Measurements from ENCODE around the gene ANXA2.

The ANXA2 gene

DNA sequence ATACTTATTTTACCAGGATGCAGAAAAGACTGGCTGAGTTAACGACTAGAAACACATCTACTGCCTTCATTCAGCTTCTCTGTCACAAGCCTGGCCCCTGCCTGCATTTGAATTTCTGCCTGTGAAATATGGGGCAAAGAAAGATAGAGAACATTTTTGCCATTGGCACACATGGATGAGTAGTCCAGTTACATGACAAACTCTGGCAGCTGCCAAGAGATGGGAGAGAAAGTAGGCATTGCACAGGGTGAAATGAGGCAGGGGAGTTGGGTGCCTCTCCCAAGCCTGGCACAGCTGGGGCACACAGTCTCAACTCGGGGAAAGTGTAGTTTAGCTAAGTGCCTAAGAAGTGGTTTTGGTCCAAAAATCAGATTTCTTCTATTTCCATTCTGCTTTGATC is 24.0 kb downstream of the ANXA2 start:
- H3K9me3 ChIP-seq (ENCODE audit: insufficient read depth, low read length): peaks cover 20% of the 10 kb centered on the region
- H3K36me3 ChIP-seq (ENCODE audit: insufficient read depth, insufficient read length, low read length): peaks cover 85% of the 10 kb centered on the region
- no peak for TF ChIP-seq ZNF274 (IDR thresholded peaks at IDR 0.05; ENCODE audit: low read depth, low read length)
- no peak for TF ChIP-seq SUZ12 (IDR thresholded peaks at IDR 0.05; ENCODE audit: extremely low read depth, insufficient read depth, insufficient read length)
- no peak for TF ChIP-seq YY1 (IDR thresholded peaks at IDR 0.05; ENCODE audit: insufficient read depth, insufficient read length)
- H3K4me1 ChIP-seq (ENCODE audit: insufficient read depth, insufficient read length): peaks cover 7% of the 10 kb centered on the region
- no peak overlapping the region for H3K4me3 ChIP-seq (ENCODE audit: insufficient read length, low read depth)
- H3K27me3 ChIP-seq (ENCODE audit: insufficient read depth, insufficient read length): no peaks in the 10 kb centered on the region
- no peak for DNase-seq (ENCODE audit: low read depth, low spot score)
- H3K9ac ChIP-seq (ENCODE audit: insufficient read length, low read depth): no peak overlapping the region

DNA sequence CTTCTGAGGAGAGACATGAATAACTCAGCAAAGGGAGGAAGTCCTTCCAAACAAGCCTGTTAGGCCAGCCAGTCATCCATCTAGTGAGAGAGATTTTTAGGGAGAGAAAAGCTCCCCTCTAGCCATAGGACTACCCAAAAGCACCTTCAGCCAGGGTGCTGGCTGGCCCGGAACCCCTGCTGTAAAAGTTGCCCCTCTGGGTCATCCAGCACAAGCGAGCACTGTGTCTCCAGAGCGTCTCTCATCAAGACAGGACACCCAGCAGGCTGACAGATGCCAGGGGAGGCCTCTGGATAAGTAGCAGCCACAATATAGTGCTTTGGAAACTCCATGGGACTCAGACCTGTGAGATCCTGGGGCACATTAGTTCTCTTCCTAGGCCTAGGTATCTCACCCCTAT is 24.5 kb downstream of the ANXA2 start:
- peaks cover 84% of the 10 kb centered on the region for H3K36me3 ChIP-seq (ENCODE audit: insufficient read depth, insufficient read length, low read length)
- peaks cover 7% of the 10 kb centered on the region for H3K4me1 ChIP-seq (ENCODE audit: insufficient read depth, insufficient read length)
- H3K9me3 ChIP-seq (ENCODE audit: insufficient read depth, low read length): peaks cover 24% of the 10 kb centered on the region
- no peak overlapping the region for H3K4me3 ChIP-seq (ENCODE audit: insufficient read length, low read depth)
- no peak for DNase-seq (ENCODE audit: low read depth, low spot score)
- no peak overlapping the region for H3K9ac ChIP-seq (ENCODE audit: insufficient read length, low read depth)
- H3K27me3 ChIP-seq (ENCODE audit: insufficient read depth, insufficient read length): no peaks in the 10 kb centered on the region
- TF ChIP-seq SUZ12 (IDR thresholded peaks at IDR 0.05; ENCODE audit: extremely low read depth, insufficient read depth, insufficient read length) (no peak), YY1 (IDR thresholded peaks at IDR 0.05; ENCODE audit: insufficient read depth, insufficient read length) (no peak), ZNF274 (IDR thresholded peaks at IDR 0.05; ENCODE audit: low read depth, low read length) (no peak)

DNA sequence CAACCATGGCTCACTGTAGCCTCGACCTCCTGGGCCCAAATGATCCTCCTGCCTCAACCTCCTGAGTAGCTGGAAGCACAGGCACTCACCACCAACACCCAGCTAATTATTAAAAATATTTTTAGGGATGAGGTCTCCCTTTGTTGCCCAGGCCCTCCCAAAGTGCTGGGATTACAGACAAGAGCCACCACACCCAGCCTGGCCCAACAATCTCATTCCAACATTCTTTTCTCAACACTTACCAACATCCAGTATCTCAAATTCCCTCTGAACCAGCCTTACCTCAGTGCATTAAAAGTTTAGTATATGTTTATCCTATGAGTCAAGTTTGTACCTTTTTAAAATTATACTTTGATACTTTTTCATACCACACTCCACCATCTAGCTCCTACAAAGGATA is 25.0 kb downstream of the ANXA2 start:
- no peak overlapping the region for H3K4me3 ChIP-seq (ENCODE audit: insufficient read length, low read depth)
- H3K36me3 ChIP-seq (ENCODE audit: insufficient read depth, insufficient read length, low read length): peaks cover 78% of the 10 kb centered on the region
- peaks cover 26% of the 10 kb centered on the region for H3K9me3 ChIP-seq (ENCODE audit: insufficient read depth, low read length)
- peaks cover 7% of the 10 kb centered on the region for H3K4me1 ChIP-seq (ENCODE audit: insufficient read depth, insufficient read length)
- TF ChIP-seq YY1 (IDR thresholded peaks at IDR 0.05; ENCODE audit: insufficient read depth, insufficient read length): no peak
- no peak for TF ChIP-seq ZNF274 (IDR thresholded peaks at IDR 0.05; ENCODE audit: low read depth, low read length)
- no peak for TF ChIP-seq SUZ12 (IDR thresholded peaks at IDR 0.05; ENCODE audit: extremely low read depth, insufficient read depth, insufficient read length)
- no peak for DNase-seq (ENCODE audit: low read depth, low spot score)
- H3K9ac ChIP-seq (ENCODE audit: insufficient read length, low read depth): no peak overlapping the region
- H3K27me3 ChIP-seq (ENCODE audit: insufficient read depth, insufficient read length): no peaks in the 10 kb centered on the region

DNA sequence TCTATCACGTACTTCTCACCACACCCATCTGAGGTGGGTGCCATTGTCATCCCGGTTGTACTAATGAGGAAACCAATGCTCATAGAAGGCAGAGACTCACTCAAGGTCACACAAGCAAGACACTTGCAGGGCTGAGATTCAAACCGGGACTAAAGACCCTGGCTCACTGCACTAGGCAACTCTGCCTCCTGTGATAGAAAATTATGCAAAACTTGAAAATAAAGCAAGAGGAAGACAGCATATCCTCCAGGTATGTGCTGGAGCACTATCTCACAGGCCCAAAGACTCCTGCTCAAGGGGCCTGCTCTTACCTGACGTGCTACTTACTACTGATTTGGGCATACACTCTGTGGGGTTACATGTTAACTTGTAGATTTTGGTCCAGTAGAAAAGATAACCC is 25.6 kb downstream of the ANXA2 start:
- Histone ChIP-seq H3K4me1 (ENCODE audit: insufficient read depth, insufficient read length) (peaks cover 7% of the 10 kb centered on the region), H3K27me3 (ENCODE audit: insufficient read depth, insufficient read length) (no peaks in the 10 kb centered on the region), H3K36me3 (ENCODE audit: insufficient read depth, insufficient read length, low read length) (peaks cover 73% of the 10 kb centered on the region), H3K4me3 (ENCODE audit: insufficient read length, low read depth) (no peak overlapping the region), H3K9me3 (ENCODE audit: insufficient read depth, low read length) (peaks cover 26% of the 10 kb centered on the region), H3K9ac (ENCODE audit: insufficient read length, low read depth) (no peak overlapping the region)
- TF ChIP-seq YY1 (IDR thresholded peaks at IDR 0.05; ENCODE audit: insufficient read depth, insufficient read length) (no peak), ZNF274 (IDR thresholded peaks at IDR 0.05; ENCODE audit: low read depth, low read length) (no peak), SUZ12 (IDR thresholded peaks at IDR 0.05; ENCODE audit: extremely low read depth, insufficient read depth, insufficient read length) (no peak)
- no peak for DNase-seq (ENCODE audit: low read depth, low spot score)

DNA sequence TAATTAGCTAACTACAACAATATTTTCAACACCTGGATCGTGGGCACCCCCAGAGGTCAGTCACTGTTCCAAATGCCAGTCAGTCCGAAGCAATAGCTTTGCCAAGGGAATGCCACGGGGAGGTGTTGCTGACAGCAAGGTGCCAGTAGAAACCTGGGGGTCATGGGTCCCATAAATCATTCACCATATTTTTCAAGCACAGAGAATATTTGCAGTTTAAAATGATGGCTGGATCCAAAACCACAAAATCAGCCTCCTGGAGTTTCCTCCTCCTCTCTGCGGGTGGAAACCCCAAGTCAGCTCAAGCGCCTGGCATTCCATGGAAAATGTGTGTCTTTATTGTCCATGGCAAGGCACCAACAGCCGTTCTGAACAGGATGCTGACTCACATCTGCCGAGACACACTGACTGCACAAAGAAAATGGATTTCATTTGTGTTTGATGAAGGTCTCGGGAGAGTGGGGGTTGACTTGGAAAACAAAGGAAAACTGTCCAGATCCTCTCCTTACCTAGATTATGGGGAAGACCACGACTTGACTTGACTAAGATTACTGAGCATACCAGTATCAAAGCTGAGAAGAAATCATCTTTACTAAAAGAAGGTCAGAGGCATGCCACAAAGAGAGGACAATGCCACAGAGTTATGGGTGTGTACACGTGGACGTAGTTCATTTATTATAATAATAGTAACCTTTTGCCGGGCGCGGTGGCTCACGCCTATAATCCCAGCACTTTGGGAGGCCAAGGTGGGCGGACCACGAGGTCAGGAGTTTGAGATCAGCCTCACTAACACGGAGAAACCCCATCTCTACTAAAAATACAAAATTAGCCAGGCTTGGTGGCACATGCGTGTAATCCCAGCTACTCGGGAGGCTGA is 26.4 kb downstream of the ANXA2 start:
- Histone ChIP-seq H3K36me3 (ENCODE audit: insufficient read depth, insufficient read length, low read length) (peaks cover 65% of the 10 kb centered on the region), H3K27me3 (ENCODE audit: insufficient read depth, insufficient read length) (no peaks in the 10 kb centered on the region), H3K9me3 (ENCODE audit: insufficient read depth, low read length) (peaks cover 26% of the 10 kb centered on the region), H3K9ac (ENCODE audit: insufficient read length, low read depth) (no peak overlapping the region), H3K4me1 (ENCODE audit: insufficient read depth, insufficient read length) (peaks cover 2% of the 10 kb centered on the region), H3K4me3 (ENCODE audit: insufficient read length, low read depth) (no peak overlapping the region)
- TF ChIP-seq ZNF274 (IDR thresholded peaks at IDR 0.05; ENCODE audit: low read depth, low read length) (no peak), SUZ12 (IDR thresholded peaks at IDR 0.05; ENCODE audit: extremely low read depth, insufficient read depth, insufficient read length) (no peak), YY1 (IDR thresholded peaks at IDR 0.05; ENCODE audit: insufficient read depth, insufficient read length) (no peak)
- DNase-seq (ENCODE audit: low read depth, low spot score): no peak

DNA sequence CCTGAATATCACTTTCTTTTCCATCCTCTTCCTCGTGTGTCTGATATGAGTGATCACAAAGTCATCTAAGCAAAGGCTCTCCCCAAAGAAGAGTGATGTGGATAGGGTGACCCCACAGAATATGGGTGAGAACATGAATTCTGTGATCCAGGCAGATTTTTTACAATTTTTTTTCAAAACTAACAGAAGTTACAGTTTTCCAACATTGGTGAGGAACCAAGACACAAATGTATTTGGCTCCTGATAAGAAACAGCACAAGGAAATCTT is 27.0 kb downstream of the ANXA2 start:
- peaks cover 62% of the 10 kb centered on the region for H3K36me3 ChIP-seq (ENCODE audit: insufficient read depth, insufficient read length, low read length)
- H3K9ac ChIP-seq (ENCODE audit: insufficient read length, low read depth): no peak overlapping the region
- no peak overlapping the region for H3K4me3 ChIP-seq (ENCODE audit: insufficient read length, low read depth)
- no peak for TF ChIP-seq YY1 (IDR thresholded peaks at IDR 0.05; ENCODE audit: insufficient read depth, insufficient read length)
- TF ChIP-seq ZNF274 (IDR thresholded peaks at IDR 0.05; ENCODE audit: low read depth, low read length): no peak
- no peak for TF ChIP-seq SUZ12 (IDR thresholded peaks at IDR 0.05; ENCODE audit: extremely low read depth, insufficient read depth, insufficient read length)
- H3K9me3 ChIP-seq (ENCODE audit: insufficient read depth, low read length): peaks cover 26% of the 10 kb centered on the region
- no peak for DNase-seq (ENCODE audit: low read depth, low spot score)
- no peaks in the 10 kb centered on the region for H3K27me3 ChIP-seq (ENCODE audit: insufficient read depth, insufficient read length)
- no peaks in the 10 kb centered on the region for H3K4me1 ChIP-seq (ENCODE audit: insufficient read depth, insufficient read length)

DNA sequence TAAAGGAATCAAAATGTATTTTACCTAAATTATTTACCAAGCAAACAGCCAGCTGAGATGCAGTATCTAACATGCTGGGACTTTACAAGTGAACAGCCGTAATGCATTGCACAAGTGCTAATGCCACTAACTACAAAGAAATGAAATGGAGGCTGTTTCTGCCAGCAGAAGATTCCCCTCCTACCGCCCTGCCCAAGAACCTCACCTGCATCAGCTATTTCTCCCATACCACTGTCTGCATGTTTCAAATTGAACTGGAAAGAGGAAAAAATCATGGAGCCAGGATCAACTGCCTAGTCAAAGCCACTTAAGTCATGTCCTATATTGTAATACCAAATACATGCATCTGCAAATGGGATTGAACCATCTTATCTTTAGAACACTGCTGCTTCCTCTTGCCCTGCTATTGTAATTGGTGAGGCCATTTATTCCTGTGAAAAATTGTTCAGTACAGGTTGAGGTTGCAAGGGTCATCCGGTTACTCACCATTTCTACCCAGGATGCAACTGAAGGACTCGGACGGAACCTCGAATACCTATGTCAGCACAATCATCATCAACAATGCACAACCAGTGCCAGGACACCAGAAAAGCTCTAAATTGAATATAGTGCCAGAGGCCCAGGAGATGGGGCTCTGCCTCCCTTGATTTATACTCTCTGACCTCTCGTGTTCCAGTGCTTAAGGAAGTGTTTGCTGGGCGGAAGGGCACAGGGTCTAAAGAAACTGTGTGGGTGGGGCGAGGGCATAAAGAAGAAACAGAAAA is 27.5 kb downstream of the ANXA2 start:
- Histone ChIP-seq H3K36me3 (ENCODE audit: insufficient read depth, insufficient read length, low read length) (peaks cover 62% of the 10 kb centered on the region), H3K4me3 (ENCODE audit: insufficient read length, low read depth) (no peak overlapping the region), H3K9ac (ENCODE audit: insufficient read length, low read depth) (no peak overlapping the region)

More for the DNA sequence above, 27.5 kb downstream of the ANXA2 start:
- Histone ChIP-seq H3K9me3 (ENCODE audit: insufficient read depth, low read length) (peaks cover 26% of the 10 kb centered on the region), H3K4me1 (ENCODE audit: insufficient read depth, insufficient read length) (no peaks in the 10 kb centered on the region), H3K27me3 (ENCODE audit: insufficient read depth, insufficient read length) (no peaks in the 10 kb centered on the region)
- TF ChIP-seq YY1 (IDR thresholded peaks at IDR 0.05; ENCODE audit: insufficient read depth, insufficient read length) (no peak), SUZ12 (IDR thresholded peaks at IDR 0.05; ENCODE audit: extremely low read depth, insufficient read depth, insufficient read length) (no peak), ZNF274 (IDR thresholded peaks at IDR 0.05; ENCODE audit: low read depth, low read length) (no peak)
- DNase-seq (ENCODE audit: low read depth, low spot score): no peak
